Measurements from ENCODE around the gene MAMDC4.
"Not testable (repeated sequence)": the region's sequence is repeated elsewhere in the genome, so short reads cannot be mapped to it uniquely, and the experiment has no call there.

The MAMDC4 gene

GRCh38 chr9:136839229-136840139 is 12.7 kb upstream of the MAMDC4 start:
- DNase-seq: no peak

DNA sequence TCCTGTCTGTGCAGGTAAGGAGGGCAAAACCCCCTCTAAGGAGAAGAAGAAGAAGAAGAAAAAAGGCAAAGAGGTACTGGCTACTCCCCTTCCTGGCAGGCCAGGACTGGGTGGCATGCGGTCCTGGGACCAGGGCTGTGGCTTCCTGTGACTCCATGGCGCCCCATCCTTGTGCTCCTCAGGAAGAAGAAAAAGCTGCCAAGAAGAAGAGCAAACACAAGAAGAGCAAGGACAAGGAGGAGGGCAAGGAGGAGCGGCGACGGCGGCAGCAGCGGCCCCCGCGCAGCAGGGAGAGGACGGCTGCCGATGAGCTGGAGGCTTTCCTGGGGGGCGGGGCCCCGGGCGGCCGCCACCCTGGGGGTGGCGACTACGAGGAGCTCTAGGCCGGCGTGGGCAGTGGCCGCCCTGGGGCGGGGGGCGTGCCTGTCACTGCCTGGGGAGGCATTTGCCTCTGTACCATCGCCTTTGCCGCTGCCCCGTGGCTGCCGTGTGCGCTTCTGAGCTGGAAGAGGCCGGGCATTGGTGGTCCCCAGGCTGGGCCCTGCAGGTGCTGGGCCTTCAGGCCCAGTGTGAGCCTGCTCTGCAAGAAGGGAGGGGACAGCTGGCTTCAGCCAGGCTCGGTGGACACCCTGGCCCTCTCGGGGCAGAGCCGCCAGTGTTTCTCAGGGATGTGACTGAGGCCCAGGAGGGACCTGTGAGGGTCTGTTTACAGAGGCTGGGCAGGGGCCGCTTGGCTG is 11.8 kb upstream of the MAMDC4 start:
- DNase-seq: no peak

- no peak for DNase-seq
These were observed 11.1 kb upstream of the MAMDC4 start for GRCh38 chr9:136840877-136841645.

DNA sequence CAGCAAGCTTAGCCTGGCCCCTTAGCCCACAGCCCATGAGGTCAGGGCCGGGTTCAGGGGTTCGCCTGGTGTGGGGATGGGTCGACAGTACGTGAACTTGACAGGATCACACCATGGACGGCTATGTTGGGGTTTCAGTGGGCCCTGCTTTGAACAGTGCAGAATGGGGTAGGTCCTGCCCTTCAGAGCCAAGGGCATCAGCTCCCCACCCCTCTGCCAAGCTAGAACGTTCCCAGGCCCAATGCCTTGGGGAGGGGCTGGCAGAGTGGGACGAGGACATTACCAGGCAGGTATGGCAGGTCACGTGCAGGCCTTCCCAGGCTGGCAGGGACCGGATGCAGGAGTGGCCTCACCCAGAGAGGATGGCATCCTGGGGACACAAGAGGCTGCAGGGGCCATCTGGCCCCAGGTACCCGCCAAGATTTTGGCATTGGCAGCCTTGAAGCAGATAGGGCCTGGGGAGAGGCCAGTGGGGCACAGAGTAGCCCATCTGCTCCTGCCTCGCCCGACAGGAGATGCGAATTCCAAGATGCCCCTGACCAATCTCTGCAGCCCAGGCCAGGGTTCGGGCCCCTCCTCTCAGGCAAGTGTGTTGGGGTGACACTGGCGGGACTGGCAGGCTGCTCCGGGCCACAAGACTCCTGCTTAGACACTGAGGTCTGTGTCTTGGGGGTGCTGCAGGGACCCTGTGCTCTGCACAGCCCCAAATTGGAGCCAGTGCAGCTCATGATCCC is 10.3 kb upstream of the MAMDC4 start:
- DNase-seq: not testable (repeated sequence)

- peak; percentile 81 to 84 for DNase-seq
These were observed 9.7 kb upstream of the MAMDC4 start, which contains the start of gene AJM1 for GRCh38 chr9:136842380-136842948. AJM1 (plus strand) TSS chr9:136842478; CDS start chr9:136844415, 1,937 bp downstream.

DNA sequence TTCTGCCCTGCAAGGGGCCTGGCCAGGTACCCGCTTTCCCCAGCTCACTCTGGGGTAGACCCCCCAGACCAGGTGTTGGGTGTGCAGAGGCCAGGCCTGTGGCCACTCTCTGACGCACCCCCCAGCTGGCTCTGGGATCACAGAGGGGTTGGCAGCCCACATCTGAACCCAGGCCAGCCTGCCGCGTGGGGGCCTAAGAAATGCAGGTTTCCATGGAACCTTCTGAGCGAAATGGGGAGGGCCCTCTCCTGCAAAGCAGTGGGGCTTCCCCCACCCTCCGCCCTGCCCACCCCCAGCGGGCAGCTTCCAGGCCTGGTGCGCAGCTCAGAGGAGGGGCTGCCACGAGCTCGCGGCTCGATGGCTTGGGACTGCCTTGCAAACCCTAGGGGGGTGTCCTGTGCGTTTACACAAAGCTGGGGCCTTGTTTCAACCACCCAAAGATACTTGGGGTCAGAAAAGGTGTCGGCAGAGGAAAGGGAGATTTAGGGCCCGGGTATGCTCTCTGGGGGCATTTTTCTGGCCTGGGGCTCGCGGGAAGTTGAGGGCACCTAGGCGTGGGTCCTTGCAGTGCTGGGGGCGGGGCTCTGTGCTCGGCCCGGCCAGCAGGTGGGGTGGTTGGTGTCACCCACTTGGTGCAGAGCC is 8.9 kb upstream of the MAMDC4 start:
- not testable (repeated sequence) for DNase-seq

- DNase-seq: peak; percentile 58 to 66
These were observed 8.1 kb upstream of the MAMDC4 start for GRCh38 chr9:136843801-136844740.

DNA sequence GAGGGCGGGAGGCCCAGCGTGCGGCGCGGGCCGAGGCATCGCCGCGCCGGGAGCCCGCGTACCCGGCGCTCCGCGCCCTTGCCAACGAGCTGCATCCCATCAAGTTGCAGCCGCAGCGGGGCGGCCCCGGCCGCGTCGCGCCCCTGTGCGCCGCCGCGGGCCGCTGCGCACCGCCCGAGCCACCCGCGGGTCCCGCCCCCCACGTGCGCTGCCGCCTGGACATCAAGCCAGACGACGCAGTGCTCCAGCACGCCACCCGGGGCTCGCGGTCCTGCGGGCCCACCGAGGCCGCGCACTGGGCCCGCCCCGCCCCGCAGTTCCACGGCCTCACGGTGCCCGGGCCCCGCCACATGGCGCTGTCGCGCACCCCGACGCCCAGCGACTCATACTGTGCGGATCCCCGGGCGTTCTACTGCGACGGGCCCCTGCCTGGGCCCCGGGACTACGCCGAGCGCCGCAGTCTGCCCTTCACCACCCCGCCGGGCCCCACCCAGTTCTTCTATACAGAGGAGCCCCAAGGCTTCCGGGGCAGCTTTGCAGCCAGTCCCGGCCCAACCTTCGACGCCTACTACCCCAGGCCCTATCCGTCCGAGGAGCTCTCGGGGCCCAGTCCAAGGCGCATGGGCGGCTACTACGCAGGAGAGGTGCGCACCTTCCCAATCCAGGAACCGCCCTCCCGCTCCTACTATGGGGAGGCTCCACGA is 7.2 kb upstream of the MAMDC4 start:
- DNase-seq: peak in 1 of 2 donors; percentile 29

- DNase-seq: no peak
These were observed 6.5 kb upstream of the MAMDC4 start for GRCh38 chr9:136845465-136846260.

- no peak for DNase-seq
These were observed 5.6 kb upstream of the MAMDC4 start for GRCh38 chr9:136846376-136847087.

- no peak for DNase-seq
These were observed 4.9 kb upstream of the MAMDC4 start for GRCh38 chr9:136847088-136847825.

GRCh38 chr9:136847826-136848392 is 4.2 kb upstream of the MAMDC4 start:
- DNase-seq: peak; percentile 70 to 76

- DNase-seq: peak in 1 of 2 donors; percentile 36
These were observed 3.6 kb upstream of the MAMDC4 start for GRCh38 chr9:136848393-136849037.

GRCh38 chr9:136849038-136849959 is 2.8 kb upstream of the MAMDC4 start, which contains the start of gene PHPT1:
PHPT1 (plus strand) TSS chr9:136849409; CDS start chr9:136849431, 22 bp downstream.
- peak; percentile 97 for DNase-seq
